Heart left ventricle (tissue), 13 donors: ENCODE data around the gene AVPR1A.

Source experiments
- POLR2A ChIP-seq, 2 donors: fragments of 450-650 bp; IDR thresholded peaks; one replicate each; pipeline ENCODE4 v1.6.1; 2017; ENCODE audit warnings: antibody characterized with exemption in 2 of 2, mild to moderate bottlenecking in 2 of 2, moderate library complexity in 2 of 2
- TF ChIP-seq, protein P1 (sequence below), 12 donors: fragments of 200-600 bp; sonication (generic) in 4 of 12; IDR thresholded peaks; one replicate each; pipeline versions ENCODE4 v1.5.0 to v1.8.0; 2018 to 2022; ENCODE audit warnings: antibody characterized with exemption in 12 of 12, mild to moderate bottlenecking in 5 of 12
- donor health status: ischemic (EF 13 %, LVEDD 7.1; RV severe dilation, severe dysfunction).
- donor health status: DM: no; HTN: yes; CAD: no.
- donor health status: DM: no; HTN: no; CAD: no.
- donor health status: ischemic (EF 25% LVEDD 6.9; RV normal size, moderate dysfunction).
- donor health status: ischemic (EF 25% LVEDD 5.7; RV mildly dilated, moderate dysfunction).
- donor health status: ischemic (EF 35%, LVEDD 5.7; RV mildly dilated, moderate dysfunction).
- donor health status: nonischemic (EF 11% LVEDD 7.7; RV severe dilation, severe dysfunction).
- donor health status: DM: yes; HTN: yes; CAD: no.
- donor health status: PGD.
- donor health status: ischemic (EF 29% LVEDD 5.4; RV normal size, mild dysfunction).
- donor health status: nonischemic (EF 23%, LVEDD 6.1; RV moderate dilation, normal function).

DNA sequence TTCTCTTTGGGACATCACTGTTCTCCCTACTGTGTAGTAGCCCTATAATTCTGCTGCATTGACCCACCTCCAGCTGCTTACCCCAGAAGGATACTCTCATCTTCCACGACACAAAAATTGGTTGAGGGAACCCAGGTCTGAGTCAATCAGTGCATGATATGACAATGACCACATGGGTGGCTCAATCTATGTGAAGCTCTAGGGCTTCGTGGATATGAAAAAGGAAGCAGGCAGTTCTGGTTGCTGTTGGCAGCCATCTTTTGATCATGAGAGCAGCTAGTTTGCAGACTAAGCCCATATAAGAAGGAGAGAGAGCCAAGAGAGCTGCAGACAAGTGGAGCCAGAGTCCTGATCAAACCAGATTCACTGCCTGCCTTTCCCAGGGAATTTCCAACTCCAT lies 57.9 kb downstream of the AVPR1A start:
- TF ChIP-seq, protein P1, sequence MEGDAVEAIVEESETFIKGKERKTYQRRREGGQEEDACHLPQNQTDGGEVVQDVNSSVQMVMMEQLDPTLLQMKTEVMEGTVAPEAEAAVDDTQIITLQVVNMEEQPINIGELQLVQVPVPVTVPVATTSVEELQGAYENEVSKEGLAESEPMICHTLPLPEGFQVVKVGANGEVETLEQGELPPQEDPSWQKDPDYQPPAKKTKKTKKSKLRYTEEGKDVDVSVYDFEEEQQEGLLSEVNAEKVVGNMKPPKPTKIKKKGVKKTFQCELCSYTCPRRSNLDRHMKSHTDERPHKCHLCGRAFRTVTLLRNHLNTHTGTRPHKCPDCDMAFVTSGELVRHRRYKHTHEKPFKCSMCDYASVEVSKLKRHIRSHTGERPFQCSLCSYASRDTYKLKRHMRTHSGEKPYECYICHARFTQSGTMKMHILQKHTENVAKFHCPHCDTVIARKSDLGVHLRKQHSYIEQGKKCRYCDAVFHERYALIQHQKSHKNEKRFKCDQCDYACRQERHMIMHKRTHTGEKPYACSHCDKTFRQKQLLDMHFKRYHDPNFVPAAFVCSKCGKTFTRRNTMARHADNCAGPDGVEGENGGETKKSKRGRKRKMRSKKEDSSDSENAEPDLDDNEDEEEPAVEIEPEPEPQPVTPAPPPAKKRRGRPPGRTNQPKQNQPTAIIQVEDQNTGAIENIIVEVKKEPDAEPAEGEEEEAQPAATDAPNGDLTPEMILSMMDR (IDR thresholded peaks at IDR 0.05), result no peak
- no peak for TF ChIP-seq POLR2A (IDR thresholded peaks at IDR 0.05)
